ENCODE results near the gene NBEA.

- TF ChIP-seq CTCF (IDR thresholded peaks at IDR 0.05): no peak
- TF ChIP-seq POLR2A (IDR thresholded peaks at IDR 0.05): no peak
Measured at GRCh38 chr13:35025314-35025713, 83.2 kb downstream of the NBEA start.
